T follicular helper cell (primary cell): Measurements from ENCODE around the gene ADCY3.
A peak's percentile ranks its signal among the peaks of the same experiment; 100 is the strongest.

Experiments used
- DNase-seq: peaks from one replicate; pipeline ENCODE4 v3.0.0-alpha.2; 2020; ENCODE audit warnings: low read depth

ADCY3 gene

GRCh38 chr2:24830351-24830750 is 89.7 kb downstream of the ADCY3 start:
- DNase-seq: no peak

DNA sequence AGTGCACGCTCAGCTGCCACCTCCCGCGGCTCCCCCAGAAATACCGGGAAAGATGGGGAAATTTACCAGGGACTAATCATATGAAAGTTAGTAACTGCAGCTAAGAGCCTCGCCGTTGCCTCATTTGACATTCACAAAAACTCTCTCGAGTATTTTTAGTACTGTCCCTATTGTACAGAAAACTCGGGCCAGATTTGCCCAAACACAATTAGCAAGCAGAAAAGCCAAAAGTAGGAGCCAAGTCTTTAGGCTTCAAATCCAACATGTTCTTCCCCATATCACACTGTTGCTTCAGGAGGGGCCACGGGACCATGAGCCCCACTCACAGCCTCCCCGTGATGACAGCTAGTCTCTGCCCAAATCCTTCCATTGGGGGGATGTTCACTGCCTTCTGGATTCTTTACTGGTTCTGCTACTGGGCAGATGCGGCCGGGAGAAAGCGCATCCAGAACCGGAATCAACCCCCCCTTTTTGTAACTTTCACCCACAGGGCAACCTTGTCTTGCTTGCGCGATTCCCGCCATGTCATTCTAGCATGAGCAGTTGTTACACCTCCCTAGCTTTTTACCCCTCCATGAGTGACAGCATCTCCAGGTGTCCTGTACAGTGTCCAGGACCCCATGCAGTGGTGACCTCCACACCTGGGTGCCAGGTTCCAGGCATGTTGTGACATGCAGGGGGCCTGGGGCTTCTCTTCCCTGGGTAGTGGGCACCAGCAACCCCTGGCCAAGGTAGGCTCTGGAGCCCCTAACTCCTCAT is 91.6 kb downstream of the ADCY3 start:
- DNase-seq: no peak

DNA sequence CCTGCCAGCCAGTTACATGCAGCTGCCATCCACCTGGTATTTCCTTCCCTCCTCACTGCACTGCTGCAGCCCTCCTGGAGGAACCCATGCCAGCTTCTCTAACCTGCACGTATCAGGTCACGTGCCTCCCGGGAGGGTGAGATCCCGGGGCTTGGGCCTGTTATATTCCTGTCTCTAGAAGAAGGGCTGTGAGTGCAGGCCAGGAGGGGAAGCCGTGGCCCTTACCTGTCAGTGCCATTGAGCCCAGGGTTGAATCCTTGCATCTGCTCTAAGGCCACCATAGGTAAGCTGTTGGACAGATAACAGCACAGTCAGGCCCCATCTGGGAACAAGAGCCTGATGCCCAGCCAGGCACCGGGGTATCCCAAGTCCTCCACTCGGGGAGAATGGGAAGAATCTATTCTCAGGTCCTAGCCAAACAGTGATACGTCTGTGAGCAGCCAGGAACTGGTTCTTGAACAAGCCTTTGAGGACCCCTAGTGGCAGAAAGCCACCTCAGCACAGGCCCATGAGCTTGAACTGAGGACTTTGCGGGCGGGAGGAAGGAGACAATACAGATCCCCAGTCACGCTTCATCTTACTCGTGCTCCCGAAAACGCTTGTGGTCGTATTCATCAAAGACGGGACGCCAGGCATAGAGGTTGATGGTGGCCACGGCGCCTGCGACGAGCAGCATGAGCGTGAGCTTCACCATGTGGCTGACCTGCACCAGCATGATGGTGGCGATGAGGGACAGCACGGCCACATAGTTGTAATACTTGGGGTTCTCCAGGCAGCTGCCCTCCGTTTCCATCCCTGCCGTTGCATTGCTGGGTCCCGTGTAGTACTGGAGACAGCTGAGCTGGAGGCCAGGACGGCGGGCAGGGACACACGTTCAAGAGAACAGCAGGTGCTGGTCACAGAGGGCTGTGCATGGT is 92.5 kb downstream of the ADCY3 start:
- DNase-seq: peak; percentile 64

GRCh38 chr2:24826773-24827145 is 93.3 kb downstream of the ADCY3 start:
- no peak for DNase-seq

DNA sequence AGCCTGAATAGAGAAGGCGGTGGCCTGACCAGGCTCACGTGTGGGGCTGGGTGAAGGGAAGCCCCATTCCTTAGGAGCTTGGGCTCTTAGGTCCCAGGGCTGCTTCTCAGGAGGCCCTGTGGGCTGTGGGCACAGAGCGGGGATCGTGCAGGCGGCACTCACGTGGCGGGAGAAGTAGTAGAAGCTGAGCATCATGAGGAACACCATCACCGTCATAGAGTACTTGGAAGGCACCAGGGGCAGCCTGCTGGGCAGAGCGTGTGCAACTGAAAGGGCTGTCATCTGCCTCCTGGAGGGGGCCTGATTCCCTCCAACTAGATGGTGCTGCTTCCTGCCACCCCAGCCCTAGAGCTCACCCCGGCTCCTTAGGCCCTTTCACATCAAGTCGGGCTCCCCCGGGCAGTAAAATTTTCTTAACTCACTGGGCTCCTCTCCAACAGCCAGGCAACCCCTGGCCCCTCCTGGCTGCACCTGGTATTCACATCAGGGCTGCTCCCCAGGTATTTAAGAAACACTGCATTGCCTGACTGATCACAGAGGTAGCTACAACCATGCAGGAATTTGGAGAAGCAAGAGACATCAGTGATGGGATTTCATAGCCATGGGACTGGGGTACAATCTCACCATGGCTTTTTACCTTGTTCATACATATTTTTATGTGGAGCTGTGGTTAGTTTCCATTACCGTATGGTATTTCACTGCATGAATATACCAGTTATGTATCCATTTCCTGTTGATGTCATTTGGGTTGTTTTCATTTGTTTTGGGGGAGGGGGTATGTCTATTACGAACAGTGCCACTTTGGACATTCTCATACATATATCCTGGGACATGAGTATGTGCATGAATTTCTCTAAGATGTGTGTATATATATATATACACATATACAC is 93.9 kb downstream of the ADCY3 start:
- no peak for DNase-seq

GRCh38 chr2:24824966-24825882 is 94.8 kb downstream of the ADCY3 start:
- DNase-seq: no peak

DNA sequence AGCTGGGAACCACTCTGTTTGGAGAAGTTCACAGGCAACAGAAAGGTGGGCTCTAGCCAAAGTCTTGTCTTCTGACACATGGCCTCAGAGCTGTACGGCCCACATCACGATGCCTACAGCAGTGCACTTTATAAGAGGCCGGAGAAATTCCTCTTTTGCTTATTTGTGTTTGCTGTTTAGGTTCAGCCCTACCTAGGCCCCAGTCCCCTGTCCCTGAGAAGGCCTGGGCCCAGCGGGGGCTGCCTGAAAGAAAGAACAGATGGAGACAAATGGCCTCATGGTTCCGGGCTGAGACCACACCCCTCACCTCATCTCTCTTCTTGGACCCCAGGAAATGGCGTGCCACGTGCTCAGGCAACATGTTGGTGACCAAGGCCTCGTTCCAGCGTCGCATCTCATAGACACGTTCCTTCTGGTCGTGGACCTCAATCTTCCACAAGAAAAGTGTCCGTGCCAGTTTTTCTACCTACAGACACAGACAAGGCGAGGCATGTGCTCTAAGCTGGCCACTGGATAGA is 95.9 kb downstream of the ADCY3 start:
- no peak for DNase-seq

DNA sequence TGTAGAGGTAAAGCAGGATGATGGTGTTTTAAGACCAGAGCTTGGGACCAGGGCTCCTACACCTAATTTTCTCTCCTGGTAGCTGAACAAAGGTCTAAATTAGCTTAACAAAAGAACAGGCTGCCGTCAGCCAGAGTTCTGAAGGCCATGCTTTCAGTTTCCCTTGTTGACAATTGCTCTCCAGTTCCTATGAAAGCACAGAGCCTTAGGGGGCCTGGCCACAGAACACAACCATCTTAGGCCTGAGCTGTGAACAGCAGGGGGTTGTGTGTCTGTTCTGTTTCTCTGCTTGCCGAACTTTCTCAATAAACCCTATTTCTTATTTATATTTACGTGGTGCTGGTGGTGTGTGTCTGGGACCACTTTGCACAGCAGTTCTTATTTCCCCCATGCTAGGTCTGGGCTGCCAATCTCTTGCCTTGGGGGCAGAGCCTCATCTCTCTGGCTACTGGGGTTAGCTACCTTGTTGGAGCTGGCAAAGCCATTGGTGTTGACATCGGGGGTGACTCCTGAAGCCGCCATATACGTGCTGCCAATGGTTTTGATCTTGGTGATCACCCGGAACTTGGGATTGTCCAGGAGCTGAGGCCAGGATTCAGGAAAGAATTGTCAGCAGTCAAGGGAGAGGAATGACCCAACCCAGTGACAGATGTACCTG is 97.9 kb downstream of the ADCY3 start:
- no peak for DNase-seq

- no peak for DNase-seq
Measured at GRCh38 chr2:24821433-24821891, 98.6 kb downstream of the ADCY3 start.

GRCh38 chr2:24820598-24821432 is 99.2 kb downstream of the ADCY3 start:
- no peak for DNase-seq

DNA sequence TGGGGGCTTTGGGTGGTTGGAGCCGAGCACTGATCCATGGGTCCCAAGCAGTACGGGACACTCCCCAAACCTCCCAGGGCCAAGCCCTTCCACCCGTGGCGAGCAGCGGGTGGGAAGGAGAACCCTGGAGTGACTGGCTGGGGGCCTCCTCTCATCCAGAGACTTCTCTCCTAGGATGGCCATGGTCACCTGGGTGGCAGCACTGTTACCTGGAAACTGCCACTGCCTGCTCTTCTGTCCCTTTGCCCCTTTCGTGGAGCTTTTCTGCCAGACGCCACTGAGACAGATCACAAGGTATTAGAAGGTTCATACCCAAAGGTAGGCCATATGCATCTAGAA is 99.9 kb downstream of the ADCY3 start:
- DNase-seq: no peak

- no peak for DNase-seq
Measured at GRCh38 chr2:24819442-24820174, 100.4 kb downstream of the ADCY3 start.

DNA sequence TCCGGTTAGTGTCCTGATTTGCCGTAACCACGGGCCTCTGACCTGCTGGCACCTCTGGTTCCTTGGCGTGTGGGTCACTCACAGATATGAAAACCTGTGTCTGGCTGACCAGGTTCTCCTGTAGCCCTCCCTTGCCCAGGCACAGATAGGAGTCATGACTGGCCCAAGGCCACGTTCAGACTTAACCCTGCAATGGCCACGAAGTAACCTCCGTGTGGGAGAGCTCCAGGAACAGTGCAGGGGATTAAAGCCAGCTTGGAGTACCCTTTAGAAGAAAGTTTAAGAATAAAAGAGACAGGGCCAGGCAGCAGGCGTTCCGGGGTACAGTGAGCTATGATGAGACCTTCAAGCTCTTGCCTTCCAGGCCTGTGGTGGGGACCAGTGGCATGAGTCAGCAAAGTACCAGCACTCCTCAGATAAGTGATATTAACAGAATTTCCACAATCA is 101.3 kb downstream of the ADCY3 start:
- no peak for DNase-seq

DNA sequence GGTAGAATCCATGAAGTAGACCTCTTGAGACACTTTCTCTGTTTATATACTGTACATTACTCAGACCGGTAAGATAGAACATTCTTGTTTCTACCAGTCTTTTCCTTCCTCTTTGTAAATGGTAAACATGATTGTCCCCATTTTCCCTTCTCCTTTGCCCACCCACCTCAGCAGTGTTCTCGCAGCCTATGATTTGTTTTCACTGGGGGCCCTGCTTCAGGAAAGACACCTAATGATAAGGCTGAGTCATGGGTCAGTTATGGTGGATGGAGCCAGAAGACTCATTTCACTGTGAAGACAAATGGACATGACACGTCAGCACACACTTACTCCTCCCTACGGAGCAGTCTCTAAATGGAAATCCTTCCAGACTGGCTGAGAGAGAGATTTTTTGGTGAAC is 103.2 kb downstream of the ADCY3 start:
- no peak for DNase-seq

DNA sequence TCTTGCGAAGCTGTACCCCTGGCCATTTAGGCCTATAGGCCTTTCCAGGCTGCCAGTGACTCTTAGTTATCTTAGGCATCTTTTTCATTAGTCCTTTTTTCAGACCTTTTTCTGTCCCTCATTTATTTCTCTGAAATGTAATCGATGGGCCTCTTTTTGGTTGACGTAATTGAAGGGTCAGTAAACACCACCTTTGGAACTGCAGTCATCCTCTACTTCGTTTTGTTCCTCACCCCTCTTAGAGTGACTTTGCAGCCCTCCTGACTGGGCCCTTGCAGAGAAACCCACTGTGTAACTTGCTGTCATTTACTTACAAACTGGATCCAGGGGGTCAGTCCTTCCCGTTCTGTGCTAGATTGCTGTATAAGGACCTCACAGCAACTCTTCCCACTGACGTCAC is 103.6 kb downstream of the ADCY3 start:
- no peak for DNase-seq

DNA sequence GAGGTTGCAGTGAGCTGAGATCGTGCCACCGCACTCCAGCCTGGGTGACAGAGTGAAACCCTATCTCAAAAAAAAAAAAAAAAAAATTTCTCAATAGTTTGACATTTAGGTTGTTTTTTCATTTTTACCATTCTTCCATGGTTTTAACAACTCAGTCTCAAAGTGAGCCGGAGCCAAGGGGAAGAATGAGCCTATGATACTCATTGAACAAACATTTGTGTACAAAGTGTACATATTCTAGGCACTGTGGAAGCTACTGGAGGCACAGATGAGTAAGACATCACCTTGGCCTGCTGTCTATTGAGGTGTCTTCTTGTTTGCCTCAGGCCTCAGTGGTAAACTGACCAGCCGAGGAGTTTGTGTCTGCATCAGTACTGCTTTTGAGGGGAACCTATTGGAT is 104.9 kb downstream of the ADCY3 start:
- no peak for DNase-seq

DNA sequence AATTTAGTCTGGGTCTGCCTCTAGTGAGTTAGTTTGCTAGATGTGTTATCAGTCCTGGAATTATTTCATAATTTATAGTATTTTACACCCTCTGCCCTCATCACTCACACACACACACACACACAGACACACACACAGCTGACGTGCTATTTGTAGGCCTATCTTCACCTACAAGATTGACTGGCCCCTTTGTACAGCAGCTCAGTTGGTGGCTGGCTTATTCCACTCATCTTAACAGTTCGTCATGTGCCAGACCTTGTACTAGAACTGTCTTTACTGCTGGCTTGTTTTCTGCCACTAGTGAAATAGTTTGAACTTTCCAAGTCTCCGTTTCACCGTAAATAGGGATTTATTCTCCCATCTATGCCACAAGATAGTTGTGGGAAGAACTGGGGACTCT is 105.5 kb downstream of the ADCY3 start:
- no peak for DNase-seq

- no peak for DNase-seq
Measured at GRCh38 chr2:24813691-24814137, 106.3 kb downstream of the ADCY3 start.
